A549 (cell line): ENCODE measurements around the gene TMEM126A.

ENCODE experiments used
- CTCF ChIP-seq: fragments of >200 bp; sonication (Bioruptor Twin); formaldehyde crosslinking; IDR thresholded peaks from 3 replicates; pipeline ENCODE4 v1.5.1; 2016
- EHMT2 ChIP-seq: fragments of 200-600 bp; sonication (generic); IDR thresholded peaks from 2 replicates; pipeline ENCODE4 v1.6.1; 2016; ENCODE audit warnings: antibody characterized with exemption, low read depth, mild to moderate bottlenecking, moderate library complexity
- EP300 ChIP-seq, 2 experiments: fragments of >200 bp; sonication (Bioruptor Twin); formaldehyde crosslinking; IDR thresholded peaks; 2 replicates in 1 of 2; 3 replicates in 1 of 2; pipeline ENCODE4 v1.6.1; 2016 to 2017
- MAZ ChIP-seq: fragments of 150-350 bp; IDR thresholded peaks from 2 replicates; pipeline ENCODE4 v1.6.1; 2014; ENCODE audit warnings: antibody characterized with exemption, low read depth, low read length, borderline replicate concordance
- TF ChIP-seq, protein P1 (sequence below): fragments of 150-350 bp; IDR thresholded peaks from 2 replicates; pipeline ENCODE4 v1.6.1; 2014; ENCODE audit warnings: low read depth, mild to moderate bottlenecking, low read length

DNA sequence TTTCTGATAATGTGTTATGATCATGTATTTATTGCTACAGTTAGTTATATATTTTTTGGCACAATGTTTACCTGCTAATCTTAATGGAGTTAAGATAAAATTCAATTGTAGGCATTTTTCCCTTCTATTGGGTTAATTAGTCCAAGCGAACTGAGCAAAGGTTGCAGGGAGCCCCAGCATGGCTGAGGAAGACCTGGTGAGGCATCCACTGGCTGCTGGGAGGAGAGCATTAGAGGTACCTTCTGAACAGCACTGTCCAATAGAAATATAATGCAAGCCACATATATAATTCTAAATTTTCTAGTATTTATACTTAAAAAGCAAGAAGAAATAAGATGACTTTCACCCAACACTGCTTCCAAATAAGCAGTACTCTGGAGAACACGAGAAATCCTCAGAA lies 689 bp upstream of the TMEM126A start:
- TF ChIP-seq MAZ (no peak), CTCF (no peak), EHMT2 (no peak), EP300 (IDR thresholded peaks at IDR 0.05) (no peak)
- TF ChIP-seq, protein P1, sequence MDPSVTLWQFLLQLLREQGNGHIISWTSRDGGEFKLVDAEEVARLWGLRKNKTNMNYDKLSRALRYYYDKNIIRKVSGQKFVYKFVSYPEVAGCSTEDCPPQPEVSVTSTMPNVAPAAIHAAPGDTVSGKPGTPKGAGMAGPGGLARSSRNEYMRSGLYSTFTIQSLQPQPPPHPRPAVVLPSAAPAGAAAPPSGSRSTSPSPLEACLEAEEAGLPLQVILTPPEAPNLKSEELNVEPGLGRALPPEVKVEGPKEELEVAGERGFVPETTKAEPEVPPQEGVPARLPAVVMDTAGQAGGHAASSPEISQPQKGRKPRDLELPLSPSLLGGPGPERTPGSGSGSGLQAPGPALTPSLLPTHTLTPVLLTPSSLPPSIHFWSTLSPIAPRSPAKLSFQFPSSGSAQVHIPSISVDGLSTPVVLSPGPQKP, result no peak
